Keratinocyte (primary cell): ENCODE results near the gene RIPOR2. TPM values are rescaled to one million over a fixed set of nuclear protein-coding genes. Genes with fewer than 3 reads are reported as not detected.

Experiments used
- DNase-seq: peaks from one replicate; pipeline ENCODE4 v3.0.0-alpha.2; 2011; ENCODE audit warnings: low read depth, missing footprints, low spot score
- FAIRE-seq: peaks from 2 replicates; lab custom pipeline; 2011; peaks lifted over from hg19 to GRCh38; lab: Jason Lieb, UNC
- H2AFZ ChIP-seq: 2 replicates; pipeline ENCODE4 v1.6.0; 2012; ENCODE audit warnings: low read length, control low read depth, inconsistent platforms; ENCODE audit not compliant: control insufficient read depth
- H3K27ac ChIP-seq: 2 replicates; pipeline ENCODE4 v1.5.1; 2011; ENCODE audit warnings: low read length; ENCODE audit not compliant: control insufficient read depth, insufficient read depth
- H3K27me3 ChIP-seq: 3 replicates; pipeline ENCODE4 v1.6.0; 2011; ENCODE audit warnings: low read length; ENCODE audit not compliant: control insufficient read depth, insufficient read depth; ENCODE audit errors: extremely low read depth
- H3K36me3 ChIP-seq, 2 experiments: 2 replicates in 1 of 2; 3 replicates in 1 of 2; pipeline ENCODE4 v1.5.1; 2011; ENCODE audit warnings: low read length in 2 of 2, mild to moderate bottlenecking in 1 of 2; ENCODE audit not compliant: control insufficient read depth in 2 of 2, insufficient read depth in 2 of 2; ENCODE audit errors: extremely low read depth in 1 of 2
- H3K4me1 ChIP-seq: 3 replicates; pipeline ENCODE4 v1.5.1; 2011; ENCODE audit warnings: low read length; ENCODE audit not compliant: control insufficient read depth, insufficient read depth; ENCODE audit errors: extremely low read depth
- H3K4me2 ChIP-seq: 3 replicates; pipeline ENCODE4 v1.6.0; 2011; ENCODE audit warnings: low read depth, low read length; ENCODE audit not compliant: control insufficient read depth, insufficient read depth; ENCODE audit errors: extremely low read depth
- H3K4me3 ChIP-seq, 3 experiments: fragments of 200-600 bp in 1 of 3; sonication (generic) in 1 of 3; 2 replicates in 2 of 3; 3 replicates in 1 of 3; pipeline ENCODE4 v1.5.1; 2011 to 2016; ENCODE audit warnings: low read length in 3 of 3, mild to moderate bottlenecking in 3 of 3, control low read depth in 2 of 3, inconsistent platforms in 1 of 3, low read depth in 1 of 3, mixed read lengths in 1 of 3, mixed run types in 1 of 3, moderate library complexity in 1 of 3; ENCODE audit not compliant: control insufficient read depth in 2 of 3, insufficient read depth in 2 of 3; ENCODE audit errors: extremely low read depth in 1 of 3
- H3K79me2 ChIP-seq: 2 replicates; pipeline ENCODE4 v1.6.0; 2012; ENCODE audit warnings: low read length; ENCODE audit not compliant: control insufficient read depth, insufficient read depth
- H3K9ac ChIP-seq: 3 replicates; pipeline ENCODE4 v1.6.0; 2011; ENCODE audit warnings: low read length; ENCODE audit not compliant: control insufficient read depth, insufficient read depth; ENCODE audit errors: extremely low read depth
- H3K9me1 ChIP-seq: 3 replicates; pipeline ENCODE4 v1.6.0; 2011; ENCODE audit warnings: low read length; ENCODE audit not compliant: control insufficient read depth, insufficient read depth; ENCODE audit errors: extremely low read depth
- H3K9me3 ChIP-seq: 2 replicates; pipeline ENCODE4 v1.5.1; 2012; ENCODE audit warnings: low read depth, low read length; ENCODE audit not compliant: control insufficient read depth
- H4K20me1 ChIP-seq: 3 replicates; pipeline ENCODE4 v1.6.0; 2011; ENCODE audit warnings: low read length; ENCODE audit not compliant: control insufficient read depth, insufficient read depth; ENCODE audit errors: extremely low read depth
- EZH2 ChIP-seq: IDR thresholded peaks from one replicate; pipeline ENCODE4 v1.6.1; 2012; ENCODE audit warnings: inconsistent platforms, mild to moderate bottlenecking, low read length, moderate library complexity
- dilution Hi-C: fragments of 300-500 bp; cut with MboI; formaldehyde crosslinking; loops from one replicate; pipeline ENCODE4 v1.7.0; 2020; ENCODE audit warnings: low sequenced_read_pairs; ENCODE audit not compliant: extremely low pct_ligation_motif_present
- polyA plus RNA-seq, 5 experiments: library from polyadenylated mRNA; depleted of rRNA in 3 of 5; stranded (reverse) in 3 of 5; stranded (forward) in 1 of 5; unstranded in 1 of 5; fragments of >200 nt; gene quantifications; 1 replicate in 1 of 5; 2 replicates in 3 of 5; 3 replicates in 1 of 5; pipeline versions ENCODE4 v1.2.1 to v1.2.3, GENCODE V29; 2011 to 2012; ENCODE audit warnings: missing spikeins in 2 of 5, low read depth in 1 of 5, low replicate concordance in 1 of 5
- TF ChIP-seq, protein P1 (sequence below), 3 experiments: IDR thresholded peaks in 1 of 3; conservative IDR thresholded peaks in 1 of 3; optimal IDR thresholded peaks in 1 of 3; 2 replicates in 2 of 3; 3 replicates in 1 of 3; pipeline versions ENCODE3 to v1.5.1; 2011; ENCODE audit warnings: low read length in 3 of 3, mild to moderate bottlenecking in 3 of 3, moderate library complexity in 2 of 3, control low read depth in 1 of 3, inconsistent platforms in 1 of 3; ENCODE audit not compliant: insufficient read depth in 2 of 3; ENCODE audit errors: extremely low read depth in 1 of 3

RIPOR2 gene
- polyA plus RNA-seq, 1 donor (not counting 4 experiments of a cell fraction or from before 2014, with no cell fraction given) = 0.07 TPM

DNA sequence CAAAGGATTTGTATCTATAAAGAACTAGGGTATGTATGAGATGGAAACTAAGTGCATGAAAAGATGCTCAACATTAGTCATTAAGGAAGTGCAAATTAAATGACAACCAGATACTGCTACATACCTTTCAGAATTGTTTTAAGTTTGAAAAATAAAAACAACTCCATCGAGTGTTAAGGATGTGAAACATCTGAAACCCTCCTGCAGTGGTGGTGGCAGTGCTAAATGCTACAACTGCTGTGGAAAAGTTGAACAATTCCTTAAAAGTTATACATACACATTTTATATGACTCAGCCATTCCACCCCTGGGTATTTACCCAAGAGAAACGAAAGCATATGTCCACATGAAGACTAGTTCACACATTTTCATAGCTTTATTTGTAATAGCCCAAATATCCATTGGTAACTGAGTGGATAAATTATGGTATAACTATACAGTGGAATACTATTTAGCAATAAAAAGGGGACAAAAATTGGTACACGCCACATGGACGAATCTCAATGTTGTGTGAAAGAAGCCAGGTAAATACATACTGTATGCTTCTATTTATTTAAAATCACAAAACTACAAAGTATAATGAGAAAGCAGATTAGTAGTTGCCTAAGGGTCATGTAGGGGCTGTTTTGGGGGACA is 147.6 kb downstream of the RIPOR2 start:
- no peaks in the 10 kb centered on the region for H3K9me1 ChIP-seq
- no peaks in the 10 kb centered on the region for H3K27me3 ChIP-seq
- H3K9ac ChIP-seq = no peak overlapping the region
- peaks cover 1 to 17% of the 10 kb centered on the region in 2 experiments for H3K36me3 ChIP-seq
- H2AFZ ChIP-seq = no peak overlapping the region
- no peak overlapping the region for H3K4me3 ChIP-seq
- dilution Hi-C loops = no loop called here
- FAIRE-seq (no peak), DNase-seq (no peak)
- no peak overlapping the region for H3K27ac ChIP-seq
- H4K20me1 ChIP-seq = no peaks in the 10 kb centered on the region
- no peaks in the 10 kb centered on the region for H3K4me1 ChIP-seq
- H3K9me3 ChIP-seq = no peaks in the 10 kb centered on the region
- TF ChIP-seq, protein P1, sequence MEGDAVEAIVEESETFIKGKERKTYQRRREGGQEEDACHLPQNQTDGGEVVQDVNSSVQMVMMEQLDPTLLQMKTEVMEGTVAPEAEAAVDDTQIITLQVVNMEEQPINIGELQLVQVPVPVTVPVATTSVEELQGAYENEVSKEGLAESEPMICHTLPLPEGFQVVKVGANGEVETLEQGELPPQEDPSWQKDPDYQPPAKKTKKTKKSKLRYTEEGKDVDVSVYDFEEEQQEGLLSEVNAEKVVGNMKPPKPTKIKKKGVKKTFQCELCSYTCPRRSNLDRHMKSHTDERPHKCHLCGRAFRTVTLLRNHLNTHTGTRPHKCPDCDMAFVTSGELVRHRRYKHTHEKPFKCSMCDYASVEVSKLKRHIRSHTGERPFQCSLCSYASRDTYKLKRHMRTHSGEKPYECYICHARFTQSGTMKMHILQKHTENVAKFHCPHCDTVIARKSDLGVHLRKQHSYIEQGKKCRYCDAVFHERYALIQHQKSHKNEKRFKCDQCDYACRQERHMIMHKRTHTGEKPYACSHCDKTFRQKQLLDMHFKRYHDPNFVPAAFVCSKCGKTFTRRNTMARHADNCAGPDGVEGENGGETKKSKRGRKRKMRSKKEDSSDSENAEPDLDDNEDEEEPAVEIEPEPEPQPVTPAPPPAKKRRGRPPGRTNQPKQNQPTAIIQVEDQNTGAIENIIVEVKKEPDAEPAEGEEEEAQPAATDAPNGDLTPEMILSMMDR (optimal IDR thresholded peaks at IDR 0.05 in 1 of 3, IDR thresholded peaks at IDR 0.05 in 1 of 3, conservative IDR thresholded peaks at IDR 0.05 in 1 of 3; ENCODE audit: extremely low read depth in 1 of 3, insufficient read depth in 2 of 3, low read length in 3 of 3) = no peak
- TF ChIP-seq EZH2 = no peak
- H3K4me2 ChIP-seq = no peak overlapping the region
- no peaks in the 10 kb centered on the region for H3K79me2 ChIP-seq

DNA sequence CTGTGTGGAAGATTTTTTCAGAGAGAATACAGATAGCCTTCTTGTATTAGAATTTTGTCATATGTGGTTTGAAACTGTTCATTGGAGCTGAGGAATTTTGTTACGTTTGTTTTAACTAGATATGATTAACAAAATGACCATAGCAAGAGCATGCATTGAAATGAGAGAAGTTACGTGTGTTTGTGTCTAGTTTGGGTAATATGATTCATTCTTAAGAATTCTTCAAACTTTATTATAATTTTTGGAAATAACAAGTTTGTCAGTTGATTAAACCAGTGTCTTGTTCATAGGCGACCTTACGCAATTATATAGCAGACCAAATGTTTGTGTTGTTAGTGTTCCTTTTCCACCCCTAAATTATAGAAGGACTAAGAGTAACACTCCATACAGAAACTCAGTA is 155.6 kb downstream of the RIPOR2 start:
- Histone ChIP-seq H3K9me3 (no peaks in the 10 kb centered on the region), H3K9ac (no peak overlapping the region), H3K27me3 (no peaks in the 10 kb centered on the region), H3K36me3 (peaks cover 2 to 15% of the 10 kb centered on the region in 2 experiments), H3K27ac (no peak overlapping the region), H3K4me2 (no peak overlapping the region), H3K4me3 (no peak overlapping the region), H3K4me1 (peaks cover 18% of the 10 kb centered on the region), H3K79me2 (peaks cover 56% of the 10 kb centered on the region), H2AFZ (no peak overlapping the region), H3K9me1 (no peaks in the 10 kb centered on the region), H4K20me1 (peaks cover 4% of the 10 kb centered on the region)
- DNase-seq = no peak
- FAIRE-seq = no peak
- TF ChIP-seq EZH2 = no peak
- TF ChIP-seq, protein P1 (optimal IDR thresholded peaks at IDR 0.05 in 1 of 3, IDR thresholded peaks at IDR 0.05 in 1 of 3, conservative IDR thresholded peaks at IDR 0.05 in 1 of 3; ENCODE audit: extremely low read depth in 1 of 3, insufficient read depth in 2 of 3, low read length in 3 of 3) = no peak
- dilution Hi-C loops = no loop called here
